ACC112 (cell line): ENCODE measurements around the gene TBC1D7.

ENCODE experiments used
- H2AFZ ChIP-seq: fragments of 200-600 bp; sonication (generic); one replicate; pipeline ENCODE4 v1.6.0; 2017; ENCODE audit warnings: antibody characterized with exemption, low read length; ENCODE audit not compliant: unreplicated experiment
- H3K27ac ChIP-seq: fragments of 200-600 bp; sonication (generic); 2 replicates; pipeline ENCODE4 v1.5.1; 2014; ENCODE audit warnings: low read depth, mild to moderate bottlenecking, antibody characterized with exemption, low read length, moderate library complexity
- H3K27me3 ChIP-seq: fragments of 200-600 bp; sonication (generic); 2 replicates; pipeline ENCODE4 v1.6.1; 2014; ENCODE audit warnings: mild to moderate bottlenecking, antibody characterized with exemption, low read length, moderate library complexity, mixed read lengths; ENCODE audit not compliant: insufficient read depth
- H3K36me3 ChIP-seq: fragments of 200-600 bp; sonication (generic); 2 replicates; pipeline ENCODE4 v1.6.1; 2016; ENCODE audit warnings: mild to moderate bottlenecking, antibody characterized with exemption, low read length, moderate library complexity, mixed read lengths; ENCODE audit not compliant: insufficient read depth
- H3K4me1 ChIP-seq: fragments of 200-600 bp; sonication (generic); one replicate; pipeline ENCODE4 v1.6.1; 2016; ENCODE audit warnings: low read length, mixed read lengths; ENCODE audit not compliant: insufficient read depth, unreplicated experiment, control insufficient read depth
- H3K4me3 ChIP-seq: fragments of 200-600 bp; sonication (generic); 2 replicates; pipeline ENCODE4 v1.5.1; 2014; ENCODE audit warnings: mild to moderate bottlenecking, low read depth, low read length
- H3K79me2 ChIP-seq: fragments of 200-600 bp; sonication (generic); one replicate; pipeline ENCODE4 v1.6.0; 2016; ENCODE audit warnings: low read length; ENCODE audit not compliant: control insufficient read depth, unreplicated experiment, insufficient read depth

The TBC1D7 gene

GRCh38 chr6:13292774-13293173, 35.6 kb downstream of the TBC1D7 start:
- no peaks in the 10 kb centered on the region for H3K79me2 ChIP-seq
- no peaks in the 10 kb centered on the region for H3K4me1 ChIP-seq
- H3K27ac ChIP-seq, result no peak overlapping the region
- no peaks in the 10 kb centered on the region for H3K27me3 ChIP-seq
- H2AFZ ChIP-seq, result no peak overlapping the region
- peaks cover 17% of the 10 kb centered on the region; the same call in 1 of the 2 replicates for H3K36me3 ChIP-seq
- no peak overlapping the region for H3K4me3 ChIP-seq

GRCh38 chr6:13290335-13290734, 38.0 kb downstream of the TBC1D7 start:
- no peaks in the 10 kb centered on the region for H3K4me1 ChIP-seq
- peaks cover 17% of the 10 kb centered on the region; the same call in 1 of the 2 replicates for H3K36me3 ChIP-seq
- H3K27me3 ChIP-seq, result no peaks in the 10 kb centered on the region
- no peak overlapping the region for H2AFZ ChIP-seq
- H3K4me3 ChIP-seq, result no peak overlapping the region
- no peaks in the 10 kb centered on the region for H3K79me2 ChIP-seq
- H3K27ac ChIP-seq, result no peak overlapping the region

GRCh38 chr6:13289789-13290318, 38.5 kb downstream of the TBC1D7 start:
- Histone ChIP-seq H3K36me3 (peaks cover 15% of the 10 kb centered on the region; the same call in 1 of the 2 replicates), H3K27me3 (no peaks in the 10 kb centered on the region), H2AFZ (no peak overlapping the region), H3K4me1 (no peaks in the 10 kb centered on the region), H3K79me2 (no peaks in the 10 kb centered on the region), H3K27ac (no peak overlapping the region), H3K4me3 (no peak overlapping the region)

- Histone ChIP-seq H3K27me3 (no peaks in the 10 kb centered on the region), H3K79me2 (no peaks in the 10 kb centered on the region), H3K4me3 (no peak overlapping the region), H3K27ac (no peak overlapping the region), H2AFZ (no peak overlapping the region), H3K36me3 (peaks cover 8% of the 10 kb centered on the region; the same call in 1 of the 2 replicates), H3K4me1 (no peaks in the 10 kb centered on the region)
These were observed 39.4 kb downstream of the TBC1D7 start for GRCh38 chr6:13288969-13289391.

- Histone ChIP-seq H3K79me2 (no peaks in the 10 kb centered on the region), H3K27me3 (no peaks in the 10 kb centered on the region), H3K27ac (no peak overlapping the region), H3K4me1 (no peaks in the 10 kb centered on the region), H2AFZ (no peak overlapping the region), H3K4me3 (no peak overlapping the region), H3K36me3 (peaks cover 8% of the 10 kb centered on the region; the same call in 1 of the 2 replicates)
These were observed 39.9 kb downstream of the TBC1D7 start for GRCh38 chr6:13288481-13288880.

- peaks cover 8% of the 10 kb centered on the region; the same call in 1 of the 2 replicates for H3K36me3 ChIP-seq
- H2AFZ ChIP-seq, result no peak overlapping the region
- H3K4me3 ChIP-seq, result no peak overlapping the region
- H3K27me3 ChIP-seq, result no peaks in the 10 kb centered on the region
- H3K79me2 ChIP-seq, result no peaks in the 10 kb centered on the region
- H3K27ac ChIP-seq, result no peak overlapping the region
- H3K4me1 ChIP-seq, result no peaks in the 10 kb centered on the region
These were observed 41.2 kb downstream of the TBC1D7 start for GRCh38 chr6:13287104-13287503.

- H2AFZ ChIP-seq, result no peak overlapping the region
- no peak overlapping the region for H3K4me3 ChIP-seq
- H3K4me1 ChIP-seq, result no peaks in the 10 kb centered on the region
- H3K79me2 ChIP-seq, result no peaks in the 10 kb centered on the region
- H3K27me3 ChIP-seq, result no peaks in the 10 kb centered on the region
- no peak overlapping the region for H3K27ac ChIP-seq
- peaks cover 8% of the 10 kb centered on the region; the same call in 1 of the 2 replicates for H3K36me3 ChIP-seq
These were observed 42.2 kb downstream of the TBC1D7 start for GRCh38 chr6:13286181-13286580.

- H3K36me3 ChIP-seq, result peaks cover 8% of the 10 kb centered on the region; the same call in 1 of the 2 replicates
- H3K27ac ChIP-seq, result no peak overlapping the region
- no peaks in the 10 kb centered on the region for H3K79me2 ChIP-seq
- H3K4me3 ChIP-seq, result no peak overlapping the region
- H3K27me3 ChIP-seq, result no peaks in the 10 kb centered on the region
- H3K4me1 ChIP-seq, result no peaks in the 10 kb centered on the region
- H2AFZ ChIP-seq, result no peak overlapping the region
These were observed 42.6 kb downstream of the TBC1D7 start for GRCh38 chr6:13285705-13286104.

GRCh38 chr6:13284646-13285045, 43.7 kb downstream of the TBC1D7 start:
- H2AFZ ChIP-seq, result no peak overlapping the region
- H3K36me3 ChIP-seq, result peaks cover 4% of the 10 kb centered on the region; the same call in 1 of the 2 replicates
- no peaks in the 10 kb centered on the region for H3K4me1 ChIP-seq

GRCh38 chr6:13283331-13283730, 45.0 kb downstream of the TBC1D7 start:
- Histone ChIP-seq H3K27ac (no peak overlapping the region), H3K27me3 (no peaks in the 10 kb centered on the region), H3K79me2 (no peaks in the 10 kb centered on the region), H3K4me1 (no peaks in the 10 kb centered on the region), H3K4me3 (no peak overlapping the region), H3K36me3 (no peaks in the 10 kb centered on the region), H2AFZ (no peak overlapping the region)

More at GRCh38 chr6:13284646-13285045, 43.7 kb downstream of the TBC1D7 start:
- Histone ChIP-seq H3K4me3 (no peak overlapping the region), H3K79me2 (no peaks in the 10 kb centered on the region), H3K27me3 (no peaks in the 10 kb centered on the region), H3K27ac (no peak overlapping the region)

- Histone ChIP-seq H3K27ac (no peak overlapping the region), H3K27me3 (no peaks in the 10 kb centered on the region), H2AFZ (no peak overlapping the region), H3K4me1 (no peaks in the 10 kb centered on the region), H3K4me3 (no peak overlapping the region), H3K36me3 (no peaks in the 10 kb centered on the region), H3K79me2 (no peaks in the 10 kb centered on the region)
These were observed 45.8 kb downstream of the TBC1D7 start for GRCh38 chr6:13282393-13283069.
